ENCODE measurements around the gene ARID2. TPM values are rescaled to one million over a fixed set of nuclear protein-coding genes. Genes with fewer than 3 reads are reported as not detected.

ARID2 gene
- total RNA-seq, 1 experiment from 2014 or later: 17.5 TPM

DNA sequence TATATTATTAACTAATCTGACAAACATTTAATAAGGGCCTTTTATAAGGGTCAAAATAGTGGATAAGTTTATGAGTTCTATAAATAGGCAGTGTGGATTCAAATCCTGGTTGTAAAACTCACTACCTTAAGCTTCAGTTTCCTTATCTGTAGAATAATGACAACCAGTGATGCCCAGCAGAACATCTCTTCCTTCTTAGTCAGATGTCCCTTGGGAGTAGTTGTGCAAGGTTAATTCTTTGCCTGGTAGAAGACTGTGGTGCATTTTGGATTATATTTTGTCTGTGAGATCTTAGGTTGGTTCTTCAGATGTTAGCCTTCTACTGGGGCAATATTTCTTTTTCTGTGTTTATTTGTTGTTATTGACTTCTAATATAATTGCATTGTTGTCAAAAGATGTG is 59.5 kb downstream of the ARID2 start:
- intact Hi-C loops (cut with micrococcal nuclease; ENCODE audit: unreplicated experiment): no loop called here
- no peak overlapping the region for H3K4me3 Mint-ChIP-seq (ENCODE audit: low read depth, unreplicated experiment)
- H3K4me1 Mint-ChIP-seq (ENCODE audit: low read depth, unreplicated experiment): no peaks in the 10 kb centered on the region
- TF ChIP-seq, protein P1, sequence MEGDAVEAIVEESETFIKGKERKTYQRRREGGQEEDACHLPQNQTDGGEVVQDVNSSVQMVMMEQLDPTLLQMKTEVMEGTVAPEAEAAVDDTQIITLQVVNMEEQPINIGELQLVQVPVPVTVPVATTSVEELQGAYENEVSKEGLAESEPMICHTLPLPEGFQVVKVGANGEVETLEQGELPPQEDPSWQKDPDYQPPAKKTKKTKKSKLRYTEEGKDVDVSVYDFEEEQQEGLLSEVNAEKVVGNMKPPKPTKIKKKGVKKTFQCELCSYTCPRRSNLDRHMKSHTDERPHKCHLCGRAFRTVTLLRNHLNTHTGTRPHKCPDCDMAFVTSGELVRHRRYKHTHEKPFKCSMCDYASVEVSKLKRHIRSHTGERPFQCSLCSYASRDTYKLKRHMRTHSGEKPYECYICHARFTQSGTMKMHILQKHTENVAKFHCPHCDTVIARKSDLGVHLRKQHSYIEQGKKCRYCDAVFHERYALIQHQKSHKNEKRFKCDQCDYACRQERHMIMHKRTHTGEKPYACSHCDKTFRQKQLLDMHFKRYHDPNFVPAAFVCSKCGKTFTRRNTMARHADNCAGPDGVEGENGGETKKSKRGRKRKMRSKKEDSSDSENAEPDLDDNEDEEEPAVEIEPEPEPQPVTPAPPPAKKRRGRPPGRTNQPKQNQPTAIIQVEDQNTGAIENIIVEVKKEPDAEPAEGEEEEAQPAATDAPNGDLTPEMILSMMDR (IDR thresholded peaks at IDR 0.05; ENCODE audit: unreplicated experiment): no peak
- CTCF ChIA-PET: no interaction called here
- DNase-seq: no peak
- H3K27me3 Mint-ChIP-seq (ENCODE audit: unreplicated experiment): no peaks in the 10 kb centered on the region
- no peaks in the 10 kb centered on the region for H3K9me3 Mint-ChIP-seq (ENCODE audit: low read depth, unreplicated experiment)
- BruUV-seq (replicated peaks): no TSS peak
- H3K36me3 Mint-ChIP-seq (ENCODE audit: insufficient read depth, unreplicated experiment): no peaks in the 10 kb centered on the region
- H3K27ac Mint-ChIP-seq (ENCODE audit: unreplicated experiment): no peak overlapping the region

DNA sequence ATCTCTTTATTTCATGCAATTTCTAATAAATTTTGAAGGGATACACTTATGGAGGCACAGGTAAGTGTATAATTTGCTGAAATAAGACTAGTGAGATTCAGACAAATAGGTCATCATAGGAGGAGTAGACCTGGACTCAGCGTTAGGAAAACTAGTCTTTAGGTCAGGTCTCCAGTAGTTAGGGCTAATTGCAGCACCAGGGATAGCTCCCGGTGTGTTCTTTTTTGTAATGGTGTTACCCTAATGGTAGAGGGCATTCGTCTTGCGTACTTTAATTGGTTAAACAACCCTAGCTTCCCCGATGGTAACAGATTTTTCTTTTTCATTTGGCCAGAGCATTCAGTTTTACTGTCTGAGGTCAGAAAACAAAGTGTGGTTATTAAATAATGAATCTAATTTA is 64.9 kb downstream of the ARID2 start:
- no peaks in the 10 kb centered on the region for H3K4me1 Mint-ChIP-seq (ENCODE audit: low read depth, unreplicated experiment)
- TF ChIP-seq, protein P1 (IDR thresholded peaks at IDR 0.05; ENCODE audit: unreplicated experiment): no peak
- intact Hi-C loops (cut with micrococcal nuclease; ENCODE audit: unreplicated experiment): no loop called here
- CTCF ChIA-PET: no interaction called here
- DNase-seq: no peak
- no peaks in the 10 kb centered on the region for H3K9me3 Mint-ChIP-seq (ENCODE audit: low read depth, unreplicated experiment)
- no peak overlapping the region for H3K27ac Mint-ChIP-seq (ENCODE audit: unreplicated experiment)
- H3K36me3 Mint-ChIP-seq (ENCODE audit: insufficient read depth, unreplicated experiment): no peaks in the 10 kb centered on the region
- no peaks in the 10 kb centered on the region for H3K27me3 Mint-ChIP-seq (ENCODE audit: unreplicated experiment)
- H3K4me3 Mint-ChIP-seq (ENCODE audit: low read depth, unreplicated experiment): no peak overlapping the region
- BruUV-seq (replicated peaks): no TSS peak

DNA sequence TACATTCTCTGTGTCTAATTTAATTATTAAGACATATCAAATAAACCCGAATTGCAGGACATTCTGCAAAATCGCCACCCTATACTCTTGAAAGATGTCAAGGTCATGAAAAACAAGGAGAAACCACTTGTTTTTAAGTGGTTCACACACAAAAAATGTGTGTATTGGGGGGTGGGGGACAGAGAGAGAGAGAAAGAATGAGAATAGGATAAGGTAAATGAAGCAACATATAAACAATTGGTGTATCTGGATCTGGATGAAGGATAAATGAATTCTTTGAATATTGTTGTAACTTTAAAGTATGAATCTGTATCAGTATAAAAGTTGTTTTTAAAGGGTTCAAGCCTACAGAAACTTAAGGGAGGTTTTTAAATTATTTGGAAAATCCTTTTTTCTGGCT is 72.1 kb downstream of the ARID2 start:
- no peaks in the 10 kb centered on the region for H3K27me3 Mint-ChIP-seq (ENCODE audit: unreplicated experiment)
- no peaks in the 10 kb centered on the region for H3K9me3 Mint-ChIP-seq (ENCODE audit: low read depth, unreplicated experiment)
- DNase-seq: no peak
- no peaks in the 10 kb centered on the region for H3K36me3 Mint-ChIP-seq (ENCODE audit: insufficient read depth, unreplicated experiment)
- TF ChIP-seq, protein P1 (IDR thresholded peaks at IDR 0.05; ENCODE audit: unreplicated experiment): no peak
- no peak overlapping the region for H3K27ac Mint-ChIP-seq (ENCODE audit: unreplicated experiment)
- no TSS peak for BruUV-seq (replicated peaks)
- CTCF ChIA-PET: no interaction called here
- no peak overlapping the region for H3K4me3 Mint-ChIP-seq (ENCODE audit: low read depth, unreplicated experiment)
- H3K4me1 Mint-ChIP-seq (ENCODE audit: low read depth, unreplicated experiment): no peaks in the 10 kb centered on the region
- intact Hi-C loops (cut with micrococcal nuclease; ENCODE audit: unreplicated experiment): no loop called here

DNA sequence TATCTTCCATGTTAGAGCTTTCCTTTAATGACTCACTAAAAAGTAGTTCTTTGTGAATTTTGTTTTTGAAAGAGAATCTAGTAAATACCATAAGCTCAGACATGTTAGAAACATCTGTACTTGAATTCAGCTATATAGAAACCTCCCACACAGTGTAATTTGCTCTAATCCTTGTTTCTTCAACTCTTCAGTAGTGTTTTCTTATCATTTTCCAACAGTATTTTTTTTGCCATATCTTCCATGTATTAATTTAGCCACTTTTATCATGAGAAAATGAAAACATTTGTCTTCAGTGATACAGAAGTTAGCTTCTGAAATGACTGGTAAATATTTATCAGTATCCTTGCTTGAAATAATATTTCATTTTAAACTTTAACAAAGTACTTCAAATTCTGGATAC is 73.6 kb downstream of the ARID2 start:
- H3K36me3 Mint-ChIP-seq (ENCODE audit: insufficient read depth, unreplicated experiment): no peaks in the 10 kb centered on the region
- H3K4me1 Mint-ChIP-seq (ENCODE audit: low read depth, unreplicated experiment): no peaks in the 10 kb centered on the region
- DNase-seq: no peak
- no peaks in the 10 kb centered on the region for H3K27me3 Mint-ChIP-seq (ENCODE audit: unreplicated experiment)
- no peaks in the 10 kb centered on the region for H3K9me3 Mint-ChIP-seq (ENCODE audit: low read depth, unreplicated experiment)
- no peak overlapping the region for H3K27ac Mint-ChIP-seq (ENCODE audit: unreplicated experiment)
- no peak overlapping the region for H3K4me3 Mint-ChIP-seq (ENCODE audit: low read depth, unreplicated experiment)
- CTCF ChIA-PET: interaction anchor here (0.6 kb wide), 1 partner anchor 90 kb away, joined by 3 read pairs; no protein-coding TSS in a partner anchor
- BruUV-seq (replicated peaks): no TSS peak
- TF ChIP-seq, protein P1 (IDR thresholded peaks at IDR 0.05; ENCODE audit: unreplicated experiment): no peak
- intact Hi-C loops (cut with micrococcal nuclease; ENCODE audit: unreplicated experiment): no loop called here
